GM23248 (cell line): Measurements from ENCODE around the gene RNF215. TPM values are rescaled to one million over a fixed set of nuclear protein-coding genes. Genes with fewer than 3 reads are reported as not detected.

ENCODE experiments used
- DNase-seq: peaks from one replicate; pipeline ENCODE4 v3.0.0-alpha.2; 2015
- H2AFZ ChIP-seq: fragments of 200-600 bp; sonication (generic); 2 replicates; pipeline ENCODE4 v1.6.1; 2016; ENCODE audit warnings: antibody characterized with exemption
- H3F3A ChIP-seq: fragments of 200-600 bp; sonication (generic); 2 replicates; pipeline ENCODE4 v1.6.1; 2016; ENCODE audit warnings: mild to moderate bottlenecking, antibody characterized with exemption, mixed run types; ENCODE audit not compliant: insufficient read depth
- H3K27ac ChIP-seq: fragments of 200-600 bp; sonication (generic); 2 replicates; pipeline ENCODE4 v1.5.1; 2016; ENCODE audit warnings: mild to moderate bottlenecking
- H3K27me3 ChIP-seq: fragments of 200-600 bp; sonication (generic); replicated peaks from 2 replicates; pipeline ENCODE4 v1.6.1; 2016; ENCODE audit warnings: mild to moderate bottlenecking; ENCODE audit not compliant: insufficient read depth
- H3K36me3 ChIP-seq: fragments of 200-600 bp; sonication (generic); 2 replicates; pipeline ENCODE4 v1.6.1; 2016; ENCODE audit warnings: low read depth, mild to moderate bottlenecking
- H3K4me1 ChIP-seq: fragments of 200-600 bp; sonication (generic); 2 replicates; pipeline ENCODE4 v1.6.1; 2016; ENCODE audit warnings: mild to moderate bottlenecking; ENCODE audit not compliant: insufficient read depth
- H3K4me2 ChIP-seq: fragments of 200-600 bp; sonication (generic); one replicate; pipeline ENCODE4 v1.6.1; 2016; ENCODE audit warnings: mild to moderate bottlenecking; ENCODE audit not compliant: unreplicated experiment
- H3K4me3 ChIP-seq: fragments of 200-600 bp; sonication (generic); 2 replicates; pipeline ENCODE4 v1.5.1; 2016; ENCODE audit warnings: mild to moderate bottlenecking
- H3K79me2 ChIP-seq: fragments of 200-600 bp; sonication (generic); 2 replicates; pipeline ENCODE4 v1.6.1; 2016; ENCODE audit warnings: mild to moderate bottlenecking; ENCODE audit not compliant: insufficient read depth
- H3K9ac ChIP-seq: fragments of 200-600 bp; sonication (generic); 2 replicates; pipeline ENCODE4 v1.6.1; 2016; ENCODE audit warnings: mild to moderate bottlenecking
- H3K9me2 ChIP-seq: fragments of 200-600 bp; sonication (generic); 2 replicates; pipeline ENCODE4 v1.6.1; 2016; ENCODE audit warnings: mixed run types, mild to moderate bottlenecking, moderate library complexity; ENCODE audit not compliant: insufficient read depth
- H3K9me3 ChIP-seq: fragments of 200-600 bp; sonication (generic); one replicate; pipeline ENCODE4 v1.6.1; 2017; ENCODE audit warnings: low read depth
- H4K20me1 ChIP-seq: fragments of 200-600 bp; sonication (generic); 2 replicates; pipeline ENCODE4 v1.6.0; 2016; ENCODE audit not compliant: insufficient read depth
- EZH2 ChIP-seq: fragments of 200-600 bp; sonication (generic); IDR thresholded peaks from 2 replicates; pipeline ENCODE4 v1.6.1; 2018; ENCODE audit warnings: antibody characterized with exemption, mild to moderate bottlenecking; ENCODE audit not compliant: insufficient read depth, poor library complexity, severe bottlenecking
- EZH2phosphoT487 ChIP-seq: fragments of 200-600 bp; sonication (generic); IDR thresholded peaks from 2 replicates; pipeline ENCODE4 v1.6.1; 2018; ENCODE audit warnings: antibody characterized with exemption, moderate library complexity, mild to moderate bottlenecking, low read depth; ENCODE audit not compliant: insufficient read depth
- WGBS, 2 experiments: methylation state at CpG; one replicate each; pipeline ENCODE4 v1.1.6; 2015 to 2017; ENCODE audit warnings: low lambda C conversion rate in 2 of 2, low coverage in 1 of 2; ENCODE audit errors: missing lambda C conversion rate in 2 of 2; 5-methylcytosine and 5-hydroxymethylcytosine counted together
- in situ Hi-C: fragments of 300-500 bp; cut with MboI; formaldehyde crosslinking; loops from 2 replicates; pipeline ENCODE4 v1.15.0; 2020
- polyA plus RNA-seq: library from polyadenylated mRNA; unstranded; fragments of >200 nt; fragmentation: Nextera tagmentation; extraction: Ambion mirVana; gene quantifications from 2 replicates; pipeline ENCODE4 v1.2.1, GENCODE V29; 2016
- small RNA-seq: library from RNA; depleted of rRNA; stranded (forward); fragments of <200 nt; gene quantifications from one replicate; pipeline ENCODE3, GENCODE V24; 2014; ENCODE audit warnings: low read depth, low replicate concordance
- total RNA-seq: library from RNA; depleted of rRNA; stranded (reverse); fragments of >200 nt; shearing (Covaris generic); gene quantifications from 2 replicates; pipeline ENCODE4 v1.2.3, GENCODE V29; 2014; rRNA removed

RNF215 gene
- total and polyA plus RNA-seq, 2 experiments from 2014 or later: 2.9 to 29.9 TPM

DNA sequence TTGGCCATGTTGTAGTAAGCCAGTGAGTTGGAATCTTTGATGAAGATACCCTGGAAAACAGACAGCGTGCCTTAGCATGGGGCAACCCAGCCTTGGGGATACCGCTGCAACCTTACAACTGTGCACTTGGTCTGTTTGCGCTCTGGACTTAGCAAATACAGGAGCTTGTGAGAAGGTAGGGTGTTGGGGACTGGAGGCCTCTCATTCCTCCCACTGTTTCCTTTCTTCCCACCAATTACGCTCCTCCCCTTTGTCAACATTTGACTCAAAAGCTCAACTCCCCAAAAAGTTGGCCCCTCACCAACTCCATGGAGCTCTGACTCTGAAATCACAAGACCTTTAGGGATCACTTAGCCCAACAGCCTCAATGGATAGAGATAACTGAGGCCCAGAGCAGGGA, 52.6 kb downstream of the RNF215 start:
- DNase-seq: no peak
- Histone ChIP-seq H3K9ac (no peak overlapping the region), H3K27ac (no peak overlapping the region), H3K27me3 (no peaks in the 10 kb centered on the region), H4K20me1 (no peaks in the 10 kb centered on the region), H3K36me3 (peaks cover 48% of the 10 kb centered on the region), H3F3A (peaks cover 20% of the 10 kb centered on the region), H3K9me3 (no peaks in the 10 kb centered on the region), H3K4me2 (no peak overlapping the region), H3K4me1 (no peaks in the 10 kb centered on the region), H3K79me2 (no peaks in the 10 kb centered on the region), H2AFZ (no peak overlapping the region), H3K9me2 (no peaks in the 10 kb centered on the region), H3K4me3 (no peak overlapping the region)
- no peak for TF ChIP-seq EZH2
- in situ Hi-C loops: no loop called here
- WGBS, 2 experiments: 91 to 98% methylated on average over 4 of the region's 4 CpGs

DNA sequence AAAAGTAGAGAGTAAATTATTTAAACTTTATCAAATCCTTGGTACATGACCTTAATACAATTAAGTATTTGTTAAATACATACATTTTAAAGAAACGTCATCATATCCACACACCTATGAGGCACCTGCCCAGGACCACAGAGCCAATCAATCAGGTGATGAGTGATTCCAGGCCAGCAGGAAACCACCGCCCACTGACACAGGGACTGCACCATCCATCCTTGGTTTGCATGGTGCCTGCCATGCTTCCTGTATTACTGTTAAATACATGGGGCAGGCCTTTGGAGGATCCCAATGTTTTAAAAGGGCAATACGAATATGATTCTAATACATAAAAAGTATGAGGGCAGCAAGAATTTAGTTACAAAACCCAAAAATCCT, 53.5 kb downstream of the RNF215 start:
- DNase-seq: no peak
- H3K27me3 ChIP-seq: no peaks in the 10 kb centered on the region
- H3K27ac ChIP-seq: no peak overlapping the region
- no peak overlapping the region for H3K4me3 ChIP-seq
- no peaks in the 10 kb centered on the region for H3K4me1 ChIP-seq
- no peak overlapping the region for H2AFZ ChIP-seq
- no peak for TF ChIP-seq EZH2phosphoT487
- no peak for TF ChIP-seq EZH2
- H3F3A ChIP-seq: peaks cover 20% of the 10 kb centered on the region
- no peaks in the 10 kb centered on the region for H4K20me1 ChIP-seq
- in situ Hi-C loops: no loop called here
- H3K9ac ChIP-seq: no peak overlapping the region
- no peaks in the 10 kb centered on the region for H3K9me2 ChIP-seq
- H3K79me2 ChIP-seq: no peaks in the 10 kb centered on the region
- H3K4me2 ChIP-seq: no peak overlapping the region
- 70 to 74% methylated on average over 3 of the region's 3 CpGs for WGBS, 2 experiments
- no peaks in the 10 kb centered on the region for H3K9me3 ChIP-seq
- H3K36me3 ChIP-seq: peaks cover 41% of the 10 kb centered on the region

DNA sequence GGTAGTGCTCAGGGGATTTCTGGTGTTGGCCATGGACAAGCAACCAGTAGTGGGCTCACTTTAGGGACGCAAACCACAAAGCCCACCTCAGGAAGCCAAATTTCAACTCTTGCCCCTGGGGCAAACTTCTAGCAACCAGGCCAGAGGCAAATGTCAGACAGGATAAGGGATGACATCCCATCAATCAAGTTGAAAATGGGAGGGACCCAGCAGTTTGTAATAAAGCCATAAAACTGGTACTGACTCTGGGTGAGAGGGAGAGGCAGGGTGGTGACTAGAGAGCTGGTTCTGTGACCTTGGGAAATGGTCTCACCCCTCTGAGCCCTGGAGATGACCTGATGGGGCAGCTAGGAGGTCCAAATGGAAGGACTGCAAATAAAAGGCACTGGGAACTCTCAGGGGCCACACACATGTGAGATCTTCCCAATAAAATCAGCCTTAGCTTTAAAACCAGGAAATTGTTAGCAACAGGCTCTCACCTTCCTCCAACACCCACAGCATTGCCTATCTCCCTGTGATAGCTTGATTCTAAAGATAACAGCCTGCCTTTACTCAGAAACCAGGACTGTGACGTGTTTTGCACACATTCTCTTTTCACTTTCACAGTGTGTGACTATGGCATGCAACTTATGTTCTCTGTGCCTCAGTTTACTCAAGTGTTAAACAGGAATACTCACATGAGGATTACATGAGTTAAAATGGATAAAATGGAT, 54.1 kb downstream of the RNF215 start:
- H3K36me3 ChIP-seq: peaks cover 37% of the 10 kb centered on the region; the same call in 1 of the 2 replicates
- H3K27me3 ChIP-seq: no peaks in the 10 kb centered on the region
- no peak overlapping the region for H3K27ac ChIP-seq
- WGBS, 2 experiments: 98% methylated on average over 2 of the region's 2 CpGs
- H3K9ac ChIP-seq: no peak overlapping the region
- no peak overlapping the region for H3K4me2 ChIP-seq
- H3K9me2 ChIP-seq: no peaks in the 10 kb centered on the region
- DNase-seq: no peak
- H3K9me3 ChIP-seq: no peaks in the 10 kb centered on the region
- H3K4me1 ChIP-seq: no peaks in the 10 kb centered on the region
- peaks cover 26% of the 10 kb centered on the region for H3F3A ChIP-seq
- no peak overlapping the region for H2AFZ ChIP-seq
- no peak overlapping the region for H3K4me3 ChIP-seq
- in situ Hi-C loops: no loop called here
- H4K20me1 ChIP-seq: no peaks in the 10 kb centered on the region
- no peaks in the 10 kb centered on the region for H3K79me2 ChIP-seq
- TF ChIP-seq EZH2 (no peak), EZH2phosphoT487 (no peak)

GRCh38 chr22:30332551-30332950, 54.7 kb downstream of the RNF215 start:
- no peaks in the 10 kb centered on the region for H3K9me2 ChIP-seq
- no peak overlapping the region for H3K4me3 ChIP-seq
- no peak overlapping the region for H3K27ac ChIP-seq
- no peaks in the 10 kb centered on the region for H4K20me1 ChIP-seq
- H3K4me2 ChIP-seq: no peak overlapping the region
- no peaks in the 10 kb centered on the region for H3K4me1 ChIP-seq
- H3K27me3 ChIP-seq: no peaks in the 10 kb centered on the region
- in situ Hi-C loops: no loop called here
- DNase-seq: no peak
- H2AFZ ChIP-seq: no peak overlapping the region
- H3K36me3 ChIP-seq: peaks cover 37% of the 10 kb centered on the region; the same call in 1 of the 2 replicates
- WGBS, 2 experiments: 83 to 88% methylated on average over 5 of the region's 5 CpGs
- H3K9me3 ChIP-seq: no peaks in the 10 kb centered on the region
- TF ChIP-seq EZH2phosphoT487 (no peak), EZH2 (no peak)
- no peak overlapping the region for H3K9ac ChIP-seq
- peaks cover 32% of the 10 kb centered on the region for H3F3A ChIP-seq
- no peaks in the 10 kb centered on the region for H3K79me2 ChIP-seq

Small RNAs within 50 kb of the gene (small RNA-seq; reads per million reads assigned to genes)
- gene AC004832.3 (not detected), gene RNU6-564P (not detected)

Other genes with a start within 250 kb of the RNF215 start
- gene LIF, start 140.7 kb downstream of the RNF215 start, total RNA-seq: 1.6 and 1.9 TPM in 2 replicates
- gene LIF, start 140.7 kb downstream of the RNF215 start, polyA plus RNA-seq: 1.0 and 1.4 TPM in 2 replicates
- gene OSM, start 120.6 kb downstream of the RNF215 start, total RNA-seq: not detected in 2 replicates
- not detected in 2 replicates for gene OSM, start 120.6 kb downstream of the RNF215 start, polyA plus RNA-seq
- 10.2 and 13.4 TPM in 2 replicates for gene CASTOR1, start 97.9 kb downstream of the RNF215 start, total RNA-seq
- 8.7 and 10.2 TPM in 2 replicates for gene CASTOR1, start 97.9 kb downstream of the RNF215 start, polyA plus RNA-seq
- gene TBC1D10A, start 60.5 kb downstream of the RNF215 start, total RNA-seq: 16.9 and 26.3 TPM in 2 replicates
- 21.9 and 22.3 TPM in 2 replicates for gene TBC1D10A, start 60.5 kb downstream of the RNF215 start, polyA plus RNA-seq
- gene SF3A1, start 30.5 kb downstream of the RNF215 start, total RNA-seq: 9.1 and 12.9 TPM in 2 replicates
- 75.0 and 88.3 TPM in 2 replicates for gene SF3A1, start 30.5 kb downstream of the RNF215 start, polyA plus RNA-seq
- gene CCDC157, start 30.4 kb downstream of the RNF215 start, total RNA-seq: 5.0 and 9.2 TPM in 2 replicates
- gene CCDC157, start 30.4 kb downstream of the RNF215 start, polyA plus RNA-seq: 2.5 and 2.7 TPM in 2 replicates
- 41.9 and 54.6 TPM in 2 replicates for gene SEC14L2, start 9.6 kb upstream of the RNF215 start, total RNA-seq
- 23.3 and 26.6 TPM in 2 replicates for gene SEC14L2, start 9.6 kb upstream of the RNF215 start, polyA plus RNA-seq
- gene MTFP1, start 38.4 kb upstream of the RNF215 start, total RNA-seq: 6.6 and 18.3 TPM in 2 replicates
- 8.1 and 8.5 TPM in 2 replicates for gene MTFP1, start 38.4 kb upstream of the RNF215 start, polyA plus RNA-seq
- gene SEC14L3, start 84.6 kb upstream of the RNF215 start, total RNA-seq: not detected in 2 replicates
- gene SEC14L3, start 84.6 kb upstream of the RNF215 start, polyA plus RNA-seq: not detected in 2 replicates
- under 0.01 and 0.25 TPM in 2 replicates for gene SEC14L4, start 118.3 kb upstream of the RNF215 start, total RNA-seq
- 0.16 and 0.34 TPM in 2 replicates for gene SEC14L4, start 118.3 kb upstream of the RNF215 start, polyA plus RNA-seq
- gene SEC14L6, start 159.3 kb upstream of the RNF215 start, total RNA-seq: not detected in 2 replicates
- gene SEC14L6, start 159.3 kb upstream of the RNF215 start, polyA plus RNA-seq: not detected in 2 replicates
- gene GAL3ST1, start 187.3 kb upstream of the RNF215 start, total RNA-seq: not detected in 2 replicates
- not detected in 2 replicates for gene GAL3ST1, start 187.3 kb upstream of the RNF215 start, polyA plus RNA-seq
- 63.2 and 83.7 TPM in 2 replicates for gene PES1, start 204.5 kb upstream of the RNF215 start, total RNA-seq
- 67.8 and 74.1 TPM in 2 replicates for gene PES1, start 204.5 kb upstream of the RNF215 start, polyA plus RNA-seq
- 5.3 and 8.1 TPM in 2 replicates for gene TCN2, start 219.8 kb upstream of the RNF215 start, total RNA-seq
- gene TCN2, start 219.8 kb upstream of the RNF215 start, polyA plus RNA-seq: 4.5 and 4.8 TPM in 2 replicates
- 12.9 and 16.4 TPM in 2 replicates for gene SLC35E4, start 248.4 kb upstream of the RNF215 start, total RNA-seq
- 8.5 and 9.1 TPM in 2 replicates for gene SLC35E4, start 248.4 kb upstream of the RNF215 start, polyA plus RNA-seq